ENCODE measurements around the gene VASP. TPM values are rescaled to one million over a fixed set of nuclear protein-coding genes. Genes with fewer than 3 reads are reported as not detected.

VASP gene
- total and polyA plus RNA-seq, 2 of the 4 experiments (the other 2 are of a cell fraction), result 61.1 to 88.8 TPM

DNA sequence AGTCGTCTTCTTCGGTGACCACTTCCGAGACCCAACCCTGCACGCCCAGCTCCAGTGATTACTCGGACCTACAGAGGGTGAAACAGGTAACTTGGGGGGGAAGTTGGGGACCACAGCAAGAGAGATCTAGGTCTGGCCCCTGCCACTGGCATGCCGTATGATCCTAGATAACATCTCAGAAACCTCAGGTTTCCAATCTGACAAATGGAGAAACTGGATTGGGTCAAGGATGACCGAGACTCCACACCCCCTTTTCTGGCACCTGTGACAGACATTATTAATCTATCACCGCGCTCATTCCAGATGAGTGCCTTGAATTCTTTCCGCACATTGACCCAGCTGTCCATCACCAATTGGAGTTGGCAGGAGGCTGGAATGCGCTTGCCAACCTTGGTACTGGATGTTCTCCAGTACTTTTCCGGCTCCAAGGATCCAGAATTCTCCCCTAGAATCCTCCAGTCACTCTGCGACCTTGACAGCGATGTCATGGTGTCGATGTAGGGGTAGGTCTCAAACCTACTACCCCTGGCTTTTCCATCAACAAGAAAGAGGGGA, 17.4 kb downstream of the VASP start:
- Histone ChIP-seq H3K9me1 (ENCODE audit: insufficient read depth, low read length) (0 out of 2 replicates have a peak, but pooled peaks cover 4% of the 10 kb centered on the region), H4K8ac (ENCODE audit: low read depth in 2 of 2, low read length in 2 of 2) (no peak overlapping the region), H3K23ac (ENCODE audit: low read depth, low read length) (no peak overlapping the region), H3K4me3 (ENCODE audit: insufficient read depth, low read depth, low read length) (no peak overlapping the region), H4K91ac (ENCODE audit: insufficient read depth, low read depth, low read length) (no peak overlapping the region), H3K14ac (replicated peaks; ENCODE audit: low read depth, low read length) (no peak overlapping the region), H2BK120ac (ENCODE audit: low read depth, low read length) (no peak overlapping the region), H3K9me3 (ENCODE audit: control insufficient read depth, insufficient read depth, low read length) (no peaks in the 10 kb centered on the region), H3K4me2 (ENCODE audit: low read depth, low read length) (no peak overlapping the region), H3K9ac (ENCODE audit: low read depth, low read length) (no peak overlapping the region), H2AFZ (replicated peaks; ENCODE audit: low read length, poor library complexity) (no peak overlapping the region), H3K4ac (ENCODE audit: low read depth, low read length) (no peak overlapping the region), H2AK9ac (replicated peaks; ENCODE audit: low read depth, low read length, poor library complexity) (no peak overlapping the region), H4K5ac (ENCODE audit: low read depth, low read length) (no peak overlapping the region), H3K36me3 (ENCODE audit: control insufficient read depth, insufficient read depth, low read length) (peaks cover 60% of the 10 kb centered on the region), H2BK15ac (ENCODE audit: low read depth, low read length) (no peak overlapping the region), H3K56ac (ENCODE audit: extremely low read depth, insufficient read depth, low read length) (no peak overlapping the region), H2AK5ac (ENCODE audit: low read depth, low read length) (no peak overlapping the region), H3K27ac (ENCODE audit: insufficient read depth, low read length) (no peak overlapping the region), H3K27me3 (ENCODE audit: control insufficient read depth, insufficient read depth, low read length) (no peaks in the 10 kb centered on the region), H2BK5ac (ENCODE audit: low read depth, low read length, poor library complexity, severe bottlenecking) (no peak overlapping the region), H2BK20ac (ENCODE audit: low read depth, low read length) (no peak overlapping the region), H4K20me1 (ENCODE audit: insufficient read depth, low read length) (peaks cover 66% of the 10 kb centered on the region), H3K4me1 (ENCODE audit: control insufficient read depth, insufficient read depth, low read length) (peaks cover 2% of the 10 kb centered on the region; the same call in 1 of the 2 replicates), H3K18ac (ENCODE audit: low read depth, low read length) (no peak overlapping the region), H3K79me1 (ENCODE audit: low read depth in 1 of 2, low read length in 2 of 2) (peaks cover 19 to 64% of the 10 kb centered on the region in 2 experiments)
- POLR2A ChIA-PET (ENCODE audit: unreplicated experiment), result no interaction called here
- CTCF ChIA-PET, result interaction anchor here (0.6 kb wide), 2 partner anchors 11 to 35 kb away, joined by 5 to 9 read pairs; no protein-coding TSS in a partner anchor
- no peak for DNase-seq
- no TSS peak for BruUV-seq (replicated peaks)
- TF ChIP-seq BHLHE40 (IDR thresholded peaks at IDR 0.05; ENCODE audit: low read depth, low read length), result no peak
- WGBS, 2 experiments (ENCODE audit: extremely low coverage in 2 of 2, insufficient read length in 1 of 2), result 97% methylated on average over 6 of the region's 15 CpGs; no CpG with 5 or more reads in 1 of the 2 experiments
- intact Hi-C loops (cut with micrococcal nuclease) (loop anchor here (5.0 kb wide), 1 partner anchor 33 kb away; no protein-coding TSS in a partner anchor), dilution Hi-C loops (cut with HindIII; ENCODE audit: low sequenced_read_pairs, unreplicated experiment) (no loop called here), in situ Hi-C loops (cut with MboI; ENCODE audit: low sequenced_read_pairs) (loop anchor here (10.0 kb wide), 1 partner anchor 120 kb away; no protein-coding TSS in a partner anchor)
- no peak for ATAC-seq (ENCODE audit: low read depth)

All from IMR-90 (cell line).